ENCODE data around the gene GNG3. TPM values are rescaled to one million over a fixed set of nuclear protein-coding genes. Genes with fewer than 3 reads are reported as not detected.
"Not testable (repeated sequence)": the region's sequence is repeated elsewhere in the genome, so short reads cannot be mapped to it uniquely, and the experiment has no call there.

The GNG3 gene
- total RNA-seq, 4 donors from 2014 or later: not detected

DNA sequence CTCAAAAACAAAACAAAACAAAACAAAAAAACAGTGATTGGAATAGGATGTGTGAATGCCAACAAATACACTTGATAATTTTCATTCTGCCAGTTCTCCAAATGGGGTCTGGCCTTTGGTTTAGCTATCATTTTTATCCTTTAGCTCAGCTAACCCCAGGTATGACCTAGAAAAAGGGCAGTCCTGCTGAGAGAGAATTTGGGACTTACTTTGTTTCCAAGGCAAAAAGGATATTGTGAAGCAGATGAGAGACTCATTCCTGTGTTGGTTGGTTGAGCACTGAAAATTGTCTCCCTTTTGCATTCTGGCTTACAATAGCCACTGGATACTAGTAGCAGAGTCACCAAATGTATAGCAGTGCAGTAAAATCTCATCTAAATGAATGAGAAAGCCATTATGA, 29.7 kb downstream of the GNG3 start:
- H3K4me1 ChIP-seq: peaks cover 0 to 12% (median 3%) of the 10 kb centered on the region in 3 donors
- no peak for DNase-seq
- TF ChIP-seq, protein P1, sequence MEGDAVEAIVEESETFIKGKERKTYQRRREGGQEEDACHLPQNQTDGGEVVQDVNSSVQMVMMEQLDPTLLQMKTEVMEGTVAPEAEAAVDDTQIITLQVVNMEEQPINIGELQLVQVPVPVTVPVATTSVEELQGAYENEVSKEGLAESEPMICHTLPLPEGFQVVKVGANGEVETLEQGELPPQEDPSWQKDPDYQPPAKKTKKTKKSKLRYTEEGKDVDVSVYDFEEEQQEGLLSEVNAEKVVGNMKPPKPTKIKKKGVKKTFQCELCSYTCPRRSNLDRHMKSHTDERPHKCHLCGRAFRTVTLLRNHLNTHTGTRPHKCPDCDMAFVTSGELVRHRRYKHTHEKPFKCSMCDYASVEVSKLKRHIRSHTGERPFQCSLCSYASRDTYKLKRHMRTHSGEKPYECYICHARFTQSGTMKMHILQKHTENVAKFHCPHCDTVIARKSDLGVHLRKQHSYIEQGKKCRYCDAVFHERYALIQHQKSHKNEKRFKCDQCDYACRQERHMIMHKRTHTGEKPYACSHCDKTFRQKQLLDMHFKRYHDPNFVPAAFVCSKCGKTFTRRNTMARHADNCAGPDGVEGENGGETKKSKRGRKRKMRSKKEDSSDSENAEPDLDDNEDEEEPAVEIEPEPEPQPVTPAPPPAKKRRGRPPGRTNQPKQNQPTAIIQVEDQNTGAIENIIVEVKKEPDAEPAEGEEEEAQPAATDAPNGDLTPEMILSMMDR (IDR thresholded peaks at IDR 0.05): no peak
- TF ChIP-seq POLR2A (IDR thresholded peaks at IDR 0.05): no peak
- H3K9me3 ChIP-seq: no peaks in the 10 kb centered on the region
- H3K27ac ChIP-seq: no peak overlapping the region
- H3K27me3 ChIP-seq: no peaks in the 10 kb centered on the region
- intact Hi-C loops (cut with DNase I): no loop called here
- peaks cover 6 to 91% (median 40%) of the 10 kb centered on the region in 3 donors for H3K36me3 ChIP-seq
- H3K4me3 ChIP-seq: no peak overlapping the region

DNA sequence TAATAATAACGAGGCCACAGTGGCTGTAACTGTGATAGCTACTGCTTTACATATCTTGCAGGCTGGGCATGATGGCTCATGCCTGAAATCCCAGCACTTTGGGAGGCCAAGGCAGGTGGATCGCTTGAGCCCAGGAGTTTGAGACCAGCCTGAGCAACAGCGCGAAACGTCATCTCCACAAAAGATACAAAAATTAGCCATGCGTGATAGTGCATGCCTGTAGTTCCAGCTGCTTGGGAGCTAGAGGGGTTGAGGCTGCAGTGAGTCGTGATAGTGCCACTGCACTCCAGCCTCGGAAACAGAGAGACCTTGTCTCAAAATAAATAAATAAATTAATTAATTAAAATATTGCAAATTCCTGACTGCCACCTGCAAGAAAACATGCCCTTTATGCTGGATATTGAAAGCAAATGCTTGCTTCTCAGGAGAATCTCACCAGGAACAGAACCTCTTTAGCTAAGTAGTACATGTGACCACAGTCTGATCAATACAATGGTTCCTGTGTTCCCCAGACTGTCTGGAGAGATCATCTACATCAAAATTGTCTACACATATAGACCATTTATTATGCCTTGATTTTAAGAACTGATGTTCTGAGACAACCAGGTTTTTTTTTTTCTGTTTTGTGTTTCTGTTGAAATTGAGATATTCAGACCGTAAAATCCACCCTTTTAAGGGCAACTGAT, 40.1 kb downstream of the GNG3 start:
- intact Hi-C loops (cut with DNase I): no loop called here
- Histone ChIP-seq H3K4me1 (peaks cover 4 to 42% (median 6%) of the 10 kb centered on the region in 3 donors), H3K27ac (no peak overlapping the region), H3K27me3 (no peaks in the 10 kb centered on the region), H3K4me3 (no peak overlapping the region), H3K9me3 (no peaks in the 10 kb centered on the region), H3K36me3 (peaks cover 5 to 31% (median 6%) of the 10 kb centered on the region in 3 donors)
- 44 to 49% methylated on average over 9 of the region's 9 CpGs for WGBS, 2 donors
- no peak for TF ChIP-seq POLR2A (IDR thresholded peaks at IDR 0.05)
- TF ChIP-seq, protein P1 (IDR thresholded peaks at IDR 0.05): no peak
- no peak for DNase-seq

DNA sequence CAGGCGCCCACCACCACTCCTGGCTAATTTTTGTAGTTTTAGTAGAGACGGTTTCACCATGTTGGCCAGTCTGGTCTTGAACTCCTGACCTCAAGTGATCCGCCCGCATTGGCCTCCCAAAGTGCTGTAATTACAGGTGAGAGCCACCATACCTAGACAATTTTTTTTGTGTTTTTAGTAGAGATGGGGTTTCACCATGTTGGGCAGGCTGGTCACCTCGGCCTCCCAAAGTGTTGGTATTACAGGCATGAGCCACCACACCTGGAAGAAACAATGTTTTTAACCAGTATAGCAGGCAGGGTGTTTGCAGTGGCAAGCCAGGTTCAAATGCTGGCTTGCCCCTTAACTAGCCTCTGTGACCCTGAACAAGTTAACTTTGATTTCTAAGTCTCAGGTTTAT, 42.5 kb downstream of the GNG3 start:
- peaks cover 5 to 36% (median 6%) of the 10 kb centered on the region in 3 donors for H3K36me3 ChIP-seq
- H3K4me3 ChIP-seq; intact Hi-C loops (cut with DNase I); H3K9me3 ChIP-seq; H3K27ac ChIP-seq; DNase-seq; H3K27me3 ChIP-seq: not testable (repeated sequence)
- H3K4me1 ChIP-seq: peaks cover 18 to 59% (median 19%) of the 10 kb centered on the region in 3 donors
- 83 to 100% methylated on average over 2 to 4 of the region's 5 CpGs for WGBS, 2 donors

DNA sequence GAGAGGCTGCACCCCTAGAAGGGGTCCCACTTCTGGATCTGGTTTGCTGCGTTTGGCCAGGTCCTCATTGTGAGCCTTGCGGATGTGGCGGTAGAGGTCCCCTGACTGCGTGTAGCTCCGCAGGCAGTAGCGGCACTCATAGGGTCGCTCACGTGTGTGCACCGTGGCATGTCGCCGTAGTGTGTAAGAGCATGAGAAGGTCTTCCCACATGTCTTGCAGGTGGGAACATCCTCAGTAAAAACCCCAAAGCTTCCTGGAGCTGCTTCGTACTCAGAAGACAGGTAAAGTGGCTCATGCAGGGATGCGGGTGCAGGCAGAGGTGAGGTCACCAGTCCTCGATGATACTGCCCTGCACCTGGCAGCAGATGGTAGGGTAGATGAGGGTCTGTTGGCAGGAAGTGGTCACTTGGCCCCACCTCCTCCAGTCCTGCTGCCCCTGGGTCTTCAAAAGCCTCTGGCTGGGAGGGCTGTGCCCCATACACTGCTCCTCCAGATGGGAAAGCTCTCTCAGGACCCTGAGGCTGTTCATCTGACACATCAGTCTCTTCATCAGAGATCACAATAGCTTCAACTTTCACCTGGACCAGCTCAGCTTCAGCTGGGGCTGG, 44.8 kb downstream of the GNG3 start:
- peaks cover 5 to 36% (median 6%) of the 10 kb centered on the region in 3 donors for H3K36me3 ChIP-seq
- DNase-seq: no peak
- TF ChIP-seq POLR2A (IDR thresholded peaks at IDR 0.05): no peak
- TF ChIP-seq, protein P1 (IDR thresholded peaks at IDR 0.05): no peak
- no peaks in the 10 kb centered on the region for H3K9me3 ChIP-seq
- no peak overlapping the region for H3K4me3 ChIP-seq
- intact Hi-C loops (cut with DNase I): no loop called here
- peak overlapping the region in 1 of 4 donors; percentile 95 for H3K27ac ChIP-seq
- peaks cover 18 to 56% (median 19%) of the 10 kb centered on the region in 3 donors for H3K4me1 ChIP-seq
- H3K27me3 ChIP-seq: no peaks in the 10 kb centered on the region
- WGBS, 2 donors: 90 to 100% methylated on average over 2 to 7 of the region's 14 CpGs

DNA sequence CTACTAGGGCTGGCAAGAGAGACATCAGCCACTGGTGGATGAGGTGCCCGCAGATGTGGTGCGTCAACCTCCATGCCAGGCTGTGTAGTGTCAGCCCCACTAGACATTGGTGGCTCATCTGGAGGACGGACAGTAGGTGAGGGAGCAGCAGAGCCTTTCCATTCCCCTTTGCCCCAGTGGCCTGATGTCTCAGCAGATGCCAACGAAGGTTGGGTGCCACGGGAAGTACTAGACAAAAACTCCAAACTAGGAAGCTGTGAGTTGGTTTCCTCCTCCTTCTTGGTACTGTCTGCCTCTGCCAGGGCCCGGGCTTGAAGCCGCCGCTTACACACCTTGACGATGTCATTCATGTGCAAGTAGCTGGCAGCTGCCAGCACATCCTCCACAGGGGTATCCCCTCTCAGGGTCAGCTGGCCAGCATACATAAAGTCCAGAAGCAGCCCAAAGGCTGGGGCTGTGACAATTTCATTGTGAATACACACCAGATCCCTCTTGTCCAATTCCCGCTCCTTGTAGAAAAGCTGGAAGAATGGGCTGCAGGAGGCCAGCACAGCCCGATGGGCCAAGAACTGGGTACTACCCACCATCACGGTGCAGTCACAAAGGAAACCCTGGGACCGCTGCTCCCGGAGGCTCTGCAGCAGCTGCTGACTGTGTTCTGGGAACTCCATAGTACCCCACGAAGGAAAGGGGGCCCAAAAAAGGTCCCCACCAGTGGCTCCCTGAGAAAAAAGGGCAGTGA, 45.7 kb downstream of the GNG3 start:
- H3K27ac ChIP-seq: peak overlapping the region; percentile 88 to 97 (median 94)
- H3K4me1 ChIP-seq: peaks cover 18 to 53% (median 19%) of the 10 kb centered on the region in 3 donors
- peaks cover 5 to 36% (median 6%) of the 10 kb centered on the region in 3 donors for H3K36me3 ChIP-seq
- no peaks in the 10 kb centered on the region for H3K27me3 ChIP-seq
- intact Hi-C loops (cut with DNase I): no loop called here
- DNase-seq: no peak
- peak overlapping the region; percentile 58 to 91 (median 68) for H3K4me3 ChIP-seq
- TF ChIP-seq POLR2A (IDR thresholded peaks at IDR 0.05): no peak
- TF ChIP-seq, protein P1 (IDR thresholded peaks at IDR 0.05): no peak
- no peaks in the 10 kb centered on the region for H3K9me3 ChIP-seq
- WGBS, 2 donors: 60 to 68% methylated on average over 9 to 15 of the region's 15 CpGs
